ENCODE data around the gene ROBO3.
A peak's percentile ranks its signal among the peaks of the same experiment; 100 is the strongest.

The ROBO3 gene

DNA sequence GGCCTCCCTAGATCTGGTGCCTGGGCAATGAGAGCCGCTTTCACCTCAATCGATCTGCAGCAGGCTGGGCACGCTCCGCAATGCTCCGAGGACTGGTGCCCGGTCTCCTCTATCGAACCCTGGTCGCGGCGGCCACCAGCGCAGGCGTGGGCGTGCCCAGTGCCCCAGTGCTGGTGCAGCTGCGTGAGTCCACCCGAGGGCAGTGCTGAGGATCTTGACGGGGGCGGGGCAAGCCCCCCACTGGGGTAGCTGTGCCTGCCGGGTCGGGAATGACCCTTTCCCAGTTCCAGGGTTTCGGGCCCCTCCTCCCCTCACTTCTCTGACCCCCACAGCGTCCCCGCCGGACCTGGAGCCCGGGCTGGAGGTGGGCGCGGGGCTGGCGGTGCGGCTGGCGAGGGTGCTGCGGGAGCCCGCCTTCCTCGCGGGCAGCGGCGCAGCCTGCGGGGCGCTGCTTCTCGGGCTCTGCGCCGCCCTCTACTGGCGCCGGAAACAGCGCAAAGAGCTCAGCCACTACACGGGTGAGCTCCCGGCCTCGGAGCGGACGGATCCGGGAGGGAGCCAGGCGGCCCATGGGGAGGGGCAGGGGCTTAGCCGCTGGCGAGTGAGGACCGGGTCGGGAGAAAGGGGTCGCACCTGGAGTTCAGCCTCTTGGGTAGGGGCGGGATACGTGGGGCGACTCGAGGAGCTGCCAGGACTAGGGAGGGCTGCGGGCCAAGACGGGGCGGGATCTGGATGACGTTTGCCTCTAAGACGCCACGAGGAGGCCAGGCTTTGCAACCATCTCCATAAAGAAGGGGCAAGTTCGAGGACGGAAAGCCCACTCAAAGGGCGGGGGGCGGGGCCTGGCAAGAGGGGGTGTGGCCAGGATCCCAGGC lies 10.9 kb downstream of the ROBO3 start:
- peak; percentile 27 for DNase-seq

DNA sequence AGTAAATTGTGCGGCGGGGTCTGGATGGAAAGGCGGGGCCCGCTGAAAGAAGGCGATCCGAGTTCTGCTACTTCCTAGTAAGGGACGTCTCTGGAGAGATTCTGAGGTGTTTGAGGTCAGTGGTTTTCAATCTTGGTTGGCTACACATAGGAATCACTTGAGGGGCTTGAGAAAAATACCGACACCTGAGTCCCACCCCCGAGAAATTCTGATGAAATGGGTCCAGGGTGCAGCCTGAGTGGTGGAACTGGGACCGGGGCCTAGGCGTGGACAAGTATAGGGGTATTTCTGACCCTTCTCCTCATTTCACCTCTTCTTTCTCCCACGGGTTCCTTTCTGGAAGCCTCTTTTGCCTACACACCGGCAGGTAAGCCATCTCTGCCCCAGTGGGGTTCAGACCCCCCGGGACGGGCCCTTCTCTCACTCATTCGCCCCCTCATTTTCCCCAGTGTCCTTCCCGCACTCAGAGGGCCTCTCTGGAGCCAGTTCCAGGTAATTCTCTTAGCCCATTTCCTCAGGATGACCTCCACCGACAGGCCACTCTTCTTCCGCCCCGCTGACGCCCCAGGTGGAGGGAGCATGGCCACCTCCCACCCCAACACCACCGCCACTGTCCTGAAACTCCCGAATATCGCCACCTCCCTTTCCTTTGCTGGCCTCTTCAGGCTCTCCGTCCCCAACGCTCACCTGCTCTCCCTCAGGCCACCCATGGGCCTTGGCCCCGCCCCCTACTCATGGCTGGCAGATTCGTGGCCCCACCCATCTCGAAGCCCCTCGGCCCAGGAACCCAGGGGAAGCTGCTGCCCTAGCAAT lies 11.8 kb downstream of the ROBO3 start:
- DNase-seq: no peak

DNA sequence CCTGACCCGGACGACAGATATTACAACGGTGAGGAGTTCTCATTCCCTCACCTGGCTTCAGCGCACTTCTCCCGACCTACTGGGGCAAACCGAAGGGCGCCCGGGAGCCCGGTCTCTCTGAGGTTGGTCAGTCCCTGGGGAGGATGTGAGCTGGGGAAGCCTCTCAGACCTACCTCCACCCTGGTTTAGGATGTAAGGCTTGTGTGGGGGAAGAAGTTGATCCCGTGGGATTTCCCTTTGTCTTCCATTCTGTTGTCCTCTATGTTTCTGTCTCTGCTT lies 12.3 kb downstream of the ROBO3 start:
- DNase-seq: no peak

DNA sequence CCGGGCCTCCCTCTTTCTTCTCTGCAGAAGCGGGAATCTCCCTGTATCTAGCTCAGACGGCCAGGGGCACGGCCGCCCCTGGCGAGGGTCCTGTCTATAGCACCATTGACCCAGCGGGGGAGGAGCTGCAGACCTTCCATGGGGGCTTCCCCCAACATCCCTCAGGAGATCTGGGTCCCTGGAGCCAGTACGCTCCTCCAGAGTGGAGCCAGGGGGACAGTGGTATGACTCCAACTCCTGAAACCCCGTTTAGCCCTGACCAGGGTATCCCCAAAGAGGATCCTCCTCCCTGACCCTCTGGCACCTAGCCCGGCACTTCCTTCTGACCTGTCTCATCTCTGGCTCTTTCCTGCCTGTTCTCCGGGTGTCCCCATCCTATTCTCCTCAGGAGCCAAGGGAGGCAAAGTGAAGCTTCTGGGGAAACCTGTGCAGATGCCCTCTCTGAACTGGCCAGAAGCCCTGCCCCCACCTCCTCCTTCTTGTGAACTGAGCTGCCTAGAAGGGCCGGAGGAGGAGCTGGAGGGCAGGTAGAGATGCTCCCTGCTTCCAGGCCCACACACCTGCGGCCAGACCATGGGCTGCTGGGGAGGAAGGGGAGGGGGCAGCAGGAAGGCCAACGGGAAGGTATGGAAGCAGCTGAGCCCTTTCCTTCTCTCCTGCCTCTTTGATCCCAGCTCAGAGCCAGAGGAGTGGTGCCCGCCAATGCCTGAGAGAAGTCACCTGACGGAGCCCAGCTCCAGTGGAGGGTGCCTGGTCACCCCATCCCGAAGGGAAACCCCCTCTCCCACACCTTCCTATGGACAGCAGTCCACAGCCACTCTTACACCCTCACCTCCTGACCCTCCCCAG lies 12.9 kb downstream of the ROBO3 start:
- no peak for DNase-seq

DNA sequence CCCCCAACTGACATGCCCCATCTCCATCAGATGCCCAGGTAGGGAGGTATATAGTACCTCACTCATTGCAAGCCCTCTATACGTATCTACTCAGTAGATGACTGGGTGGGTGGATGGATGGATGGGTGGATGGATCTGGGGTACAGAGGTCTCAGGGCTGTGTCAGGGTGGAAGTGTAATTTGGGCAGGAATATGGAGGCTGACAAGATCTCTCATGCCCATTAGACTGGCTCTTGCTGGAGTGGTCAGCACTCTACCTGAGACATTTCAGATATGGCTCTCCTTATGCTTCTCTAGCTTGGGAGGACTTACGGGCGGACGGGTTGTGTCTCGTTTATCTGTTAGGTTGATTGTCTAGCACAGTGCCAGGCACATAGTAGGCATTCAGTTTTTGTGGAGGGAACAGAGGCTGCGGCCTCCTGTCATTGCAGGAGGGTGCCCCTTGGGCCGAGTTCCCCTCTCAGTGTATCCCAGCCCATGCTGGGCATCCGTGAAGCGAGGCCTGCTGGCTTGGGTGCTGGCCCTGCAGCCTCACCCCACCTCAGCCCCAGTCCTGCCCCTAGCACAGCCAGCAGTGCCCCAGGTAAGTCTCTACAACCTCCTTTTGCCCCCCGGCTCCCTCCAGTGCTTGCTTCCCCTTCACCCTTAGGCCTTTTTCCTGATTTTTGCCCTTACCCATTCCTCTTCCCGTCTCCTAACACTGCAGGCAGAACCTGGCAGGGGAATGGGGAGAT lies 13.7 kb downstream of the ROBO3 start:
- DNase-seq: no peak

DNA sequence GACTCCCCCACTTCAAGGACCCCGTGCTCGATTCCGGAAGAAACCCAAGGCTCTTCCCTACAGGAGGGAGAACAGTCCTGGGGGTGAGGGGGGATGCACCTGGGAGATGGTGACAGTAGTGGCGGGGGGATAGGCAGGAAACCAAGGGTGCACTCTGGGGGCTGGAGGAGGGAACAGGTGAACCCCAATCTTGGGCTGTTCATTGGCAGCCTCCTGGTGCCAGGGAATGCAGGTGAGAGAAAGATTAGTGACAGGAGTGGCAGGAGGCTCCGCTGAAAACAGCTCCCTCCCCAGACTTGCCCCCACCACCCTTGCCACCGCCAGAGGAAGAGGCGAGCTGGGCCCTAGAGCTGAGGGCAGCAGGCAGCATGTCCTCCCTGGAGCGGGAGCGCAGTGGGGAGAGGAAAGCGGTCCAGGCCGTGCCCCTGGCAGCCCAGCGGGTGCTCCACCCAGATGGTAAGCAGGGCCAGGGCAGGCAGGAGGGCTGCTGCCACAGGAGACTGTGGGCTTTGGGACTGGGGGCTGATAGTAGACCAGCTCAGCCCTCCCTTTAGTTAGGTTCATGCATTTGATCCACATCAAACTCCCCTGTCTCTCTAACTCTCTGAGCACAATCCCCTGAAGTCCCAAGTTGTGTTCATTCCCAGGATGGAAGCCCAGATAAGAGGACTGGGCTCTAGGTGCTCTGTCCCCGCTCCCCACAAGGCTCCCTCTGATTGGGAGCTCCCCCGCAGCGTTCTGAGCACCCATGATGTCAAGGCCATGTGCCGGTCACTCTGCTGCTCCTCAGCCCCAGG lies 14.5 kb downstream of the ROBO3 start:
- DNase-seq: no peak

DNA sequence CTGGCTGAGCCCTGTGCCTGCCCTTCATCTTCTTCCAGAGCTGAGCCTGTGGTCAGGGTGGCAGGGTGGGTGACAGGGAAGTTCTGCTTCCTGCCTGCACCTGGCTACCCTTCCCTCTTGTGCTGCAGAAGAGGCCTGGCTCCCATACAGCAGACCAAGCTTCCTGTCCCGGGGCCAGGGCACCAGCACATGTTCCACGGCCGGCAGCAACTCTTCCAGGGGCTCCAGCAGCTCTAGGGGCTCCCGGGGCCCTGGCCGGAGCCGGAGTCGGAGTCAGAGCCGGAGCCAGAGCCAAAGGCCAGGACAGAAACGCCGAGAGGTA lies 15.0 kb downstream of the ROBO3 start:
- DNase-seq: no peak

DNA sequence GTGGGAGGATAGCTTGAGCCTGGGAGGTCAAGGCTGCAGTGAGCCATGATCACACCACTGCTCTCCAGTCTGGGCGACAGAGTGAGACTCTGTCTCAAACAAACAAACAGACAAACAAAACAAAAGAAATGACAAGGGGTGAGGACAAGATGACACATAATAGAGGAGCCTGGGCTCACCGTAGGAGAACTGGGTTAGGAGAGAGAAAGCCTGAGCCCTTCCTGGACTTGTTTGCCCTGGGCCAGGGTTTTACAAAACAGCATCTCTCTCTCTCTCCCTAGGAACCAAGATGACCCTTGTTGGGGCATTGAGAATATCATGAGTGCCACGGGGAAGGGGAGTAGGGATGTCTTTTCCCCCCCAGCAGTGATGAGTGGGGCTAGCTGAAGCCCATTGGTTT lies 15.7 kb downstream of the ROBO3 start:
- DNase-seq: no peak

DNA sequence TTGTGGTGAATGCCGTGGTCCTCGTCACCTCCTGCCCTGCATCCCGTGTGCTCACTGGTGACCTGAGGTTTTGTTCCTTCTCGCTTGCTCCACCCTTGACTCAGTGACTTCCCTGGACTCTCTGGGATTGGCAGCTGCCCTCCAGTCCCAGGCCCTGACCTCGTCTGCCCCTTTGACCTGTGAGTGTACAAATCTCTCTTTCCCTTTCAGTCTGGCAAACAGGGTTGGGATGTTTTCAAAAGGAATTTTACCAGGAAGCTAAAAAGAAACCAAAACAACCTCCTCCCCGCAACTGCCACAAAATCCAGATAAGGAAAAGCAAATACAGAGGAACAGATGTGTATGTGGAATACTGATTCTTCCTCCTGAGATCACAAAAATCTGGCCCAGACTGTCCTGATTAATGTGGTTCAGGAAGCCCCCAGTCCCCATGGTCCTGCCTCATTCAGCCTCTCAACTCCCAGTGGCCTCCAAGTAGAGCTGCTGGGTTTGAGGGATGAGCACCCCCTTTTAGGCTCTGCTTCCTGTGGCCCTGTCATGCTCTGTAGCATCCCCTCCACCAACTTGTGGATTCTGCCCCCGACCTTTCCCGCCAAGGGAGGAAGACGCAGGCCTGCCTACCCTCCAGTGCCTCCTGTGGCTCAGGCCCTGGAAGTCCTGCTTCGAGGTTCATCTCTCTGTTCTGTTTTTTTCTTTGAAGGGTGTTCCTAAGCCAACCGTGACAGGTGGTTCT lies 17.3 kb downstream of the ROBO3 start:
- DNase-seq: no peak

DNA sequence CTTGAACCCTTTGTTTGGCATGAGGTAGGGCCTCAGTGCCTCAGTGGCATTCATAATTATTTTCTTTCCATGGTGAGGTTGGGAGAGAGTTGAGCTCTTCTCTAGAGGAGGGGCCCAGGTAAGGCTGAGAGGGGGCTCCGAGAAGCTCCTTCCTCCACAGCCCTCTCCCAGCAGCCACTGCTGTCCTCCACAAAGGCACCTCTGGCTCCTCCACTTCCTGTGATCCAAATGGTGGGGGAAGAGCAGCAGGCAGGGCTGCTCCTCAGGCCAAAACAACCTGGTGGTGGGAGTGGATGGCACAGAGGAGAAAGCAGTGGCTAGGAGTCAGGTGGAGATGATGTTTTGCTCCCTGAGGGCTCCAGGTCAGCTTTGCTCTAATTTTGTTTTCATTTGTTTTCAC lies 19.1 kb downstream of the ROBO3 start:
- no peak for DNase-seq

DNA sequence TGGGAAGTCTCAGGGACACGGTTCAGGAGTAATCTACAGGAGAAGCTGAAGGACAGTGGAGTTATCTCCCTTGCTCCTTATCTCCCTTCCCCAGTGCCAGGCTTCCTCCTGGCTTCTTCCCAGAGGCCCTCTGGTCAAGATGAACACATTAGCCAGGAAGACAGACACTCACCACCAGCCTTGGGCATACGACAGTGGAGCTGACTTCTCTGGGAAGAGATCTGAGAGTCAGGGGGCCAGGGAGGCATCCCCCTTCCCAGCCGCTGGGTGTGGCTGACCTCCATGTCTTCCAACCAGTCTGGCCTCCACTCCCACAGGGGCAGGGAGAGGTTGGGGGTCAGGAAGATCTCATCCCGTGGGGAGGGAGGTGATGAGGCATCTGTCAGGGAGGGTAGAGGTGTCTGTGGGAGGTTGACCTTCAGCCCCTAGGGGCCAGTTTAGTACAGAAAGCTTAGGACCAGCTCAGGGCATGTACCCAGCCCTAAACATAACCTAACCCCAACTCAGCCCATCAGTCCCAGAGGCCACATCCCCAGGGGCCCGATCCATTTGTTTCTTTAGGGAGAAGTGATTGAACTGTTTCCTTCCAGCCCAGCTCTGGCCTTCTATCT lies 19.7 kb downstream of the ROBO3 start:
- no peak for DNase-seq

DNA sequence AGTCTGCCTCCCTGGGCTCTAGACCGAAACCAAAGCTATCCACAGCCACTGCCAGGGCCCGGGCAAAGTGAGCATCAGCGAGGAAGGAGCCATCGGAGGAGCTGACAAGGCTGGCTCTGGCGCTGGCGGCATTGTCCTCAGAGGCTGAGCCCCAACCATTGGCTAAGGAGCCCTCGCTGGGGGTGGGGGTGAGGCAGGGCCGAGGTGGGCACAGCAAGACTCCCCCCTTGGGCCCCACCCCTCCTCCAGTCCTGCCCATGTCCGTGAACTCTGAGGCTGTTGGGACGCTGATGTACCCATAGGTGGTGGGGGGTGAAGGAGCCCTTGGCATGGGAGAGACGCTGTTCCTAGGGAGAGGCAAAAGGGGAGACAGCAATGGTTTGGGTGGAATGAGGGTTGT lies 21.2 kb downstream of the ROBO3 start:
- DNase-seq: no peak

DNA sequence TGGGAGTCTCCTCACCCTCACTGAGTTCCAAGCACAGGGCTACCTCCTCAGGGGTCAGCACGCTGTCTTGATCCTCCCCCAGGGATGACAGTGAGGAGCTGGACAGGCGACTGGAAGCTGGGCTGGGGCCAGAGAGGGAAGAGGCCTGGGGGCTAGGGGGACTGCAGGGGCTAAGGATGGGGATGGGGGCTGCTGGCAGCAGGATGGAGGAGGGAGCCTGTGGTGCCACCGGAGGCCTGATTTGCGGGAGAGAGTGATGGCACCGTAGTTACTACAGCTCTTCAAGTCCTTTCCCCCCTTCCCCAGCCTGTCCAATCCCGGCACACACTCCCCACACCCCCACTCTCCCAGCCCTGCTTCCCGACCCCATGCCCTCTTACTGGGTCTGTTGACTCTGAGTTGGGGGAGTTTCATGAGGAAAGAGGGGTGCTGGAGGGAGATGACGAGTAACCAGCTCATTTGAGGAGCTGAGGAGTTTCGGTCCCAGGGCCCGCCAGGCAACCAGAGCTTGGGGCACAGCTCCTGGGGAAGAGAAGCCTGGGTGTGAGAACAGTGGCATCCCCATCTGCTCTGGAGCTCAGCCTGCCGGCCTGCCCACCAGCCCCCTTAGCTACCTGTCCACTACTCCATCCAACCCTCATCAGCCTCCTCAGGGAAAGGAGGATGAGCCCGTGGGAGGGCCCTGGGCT lies 21.9 kb downstream of the ROBO3 start:
- no peak for DNase-seq

DNA sequence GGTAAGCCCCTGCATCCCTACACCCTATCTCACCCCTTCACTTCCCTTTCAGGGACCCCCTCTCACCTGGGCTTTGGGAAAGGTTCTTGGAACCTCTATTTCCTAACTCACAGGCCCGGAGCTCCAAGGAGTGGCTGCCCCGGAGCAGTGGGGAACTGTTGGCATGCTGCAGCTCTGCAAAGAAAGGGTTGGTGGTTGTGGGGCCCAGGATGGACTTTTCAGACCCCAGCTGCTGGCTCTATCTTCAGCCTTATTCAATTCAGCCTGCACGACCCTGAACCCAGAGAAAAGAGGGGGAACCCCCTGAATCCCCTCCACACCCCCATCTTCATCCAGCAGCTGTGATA lies 22.4 kb downstream of the ROBO3 start:
- DNase-seq: no peak

DNA sequence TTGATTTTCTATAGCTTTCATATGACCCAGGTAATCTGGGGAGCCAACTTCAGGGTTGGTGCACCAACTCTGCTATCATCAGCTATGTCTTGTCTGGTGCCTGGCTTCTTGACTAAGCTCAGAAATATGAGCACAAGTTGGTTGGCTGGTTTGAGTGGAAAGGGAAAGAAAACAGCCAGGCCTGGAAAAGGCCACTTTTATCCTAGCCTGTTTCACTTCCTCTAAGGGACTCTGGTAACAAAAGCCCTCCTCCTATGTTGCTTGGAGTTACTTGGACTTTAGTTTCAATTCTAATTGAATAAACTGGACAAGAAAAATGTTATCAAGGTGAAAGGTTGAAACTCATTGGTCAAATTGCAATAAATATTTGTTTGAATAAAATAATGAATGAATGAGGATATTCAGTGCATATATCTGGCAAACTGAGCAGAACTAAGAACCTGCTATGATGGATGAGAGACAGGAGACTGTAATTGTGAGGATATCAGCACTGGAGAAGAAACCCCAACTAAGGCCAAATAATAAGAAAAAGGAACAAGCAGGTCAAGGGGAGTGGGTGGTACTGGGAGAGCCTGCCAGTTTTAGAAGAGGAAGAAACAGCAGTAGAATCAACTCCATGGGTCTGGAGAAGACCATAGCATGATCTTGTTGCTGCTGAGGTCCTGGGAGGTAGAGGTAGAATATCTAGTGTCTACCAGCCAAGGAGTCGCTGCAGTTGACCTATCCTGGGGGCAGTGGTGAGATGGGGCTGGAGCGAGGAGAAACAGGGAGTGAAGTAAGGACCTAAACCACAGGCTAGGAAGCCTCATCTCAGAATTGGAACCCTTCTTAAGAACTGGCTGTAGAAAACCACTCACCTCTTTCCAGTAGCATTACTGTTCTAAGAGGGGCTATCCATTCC lies 24.2 kb downstream of the ROBO3 start:
- no peak for DNase-seq

DNA sequence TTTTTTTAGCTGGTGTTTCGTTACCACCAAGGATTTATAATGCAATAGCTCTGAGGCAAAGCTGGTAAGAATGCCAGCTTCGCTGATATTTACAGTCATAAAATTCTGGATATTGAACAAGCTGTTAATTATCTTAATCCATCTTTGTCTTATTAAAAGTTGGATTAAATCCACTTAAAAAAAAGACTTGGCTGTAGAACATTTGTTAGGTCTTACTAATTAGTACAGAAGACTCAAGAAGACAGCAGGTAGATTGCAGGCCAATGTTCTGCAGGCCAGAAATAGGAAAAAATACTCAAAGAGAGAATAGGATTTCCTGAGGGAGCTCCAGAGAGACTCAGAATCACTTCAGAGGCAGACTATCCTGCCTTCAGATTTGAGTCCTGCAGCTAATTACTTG lies 24.9 kb downstream of the ROBO3 start:
- DNase-seq: no peak

DNA sequence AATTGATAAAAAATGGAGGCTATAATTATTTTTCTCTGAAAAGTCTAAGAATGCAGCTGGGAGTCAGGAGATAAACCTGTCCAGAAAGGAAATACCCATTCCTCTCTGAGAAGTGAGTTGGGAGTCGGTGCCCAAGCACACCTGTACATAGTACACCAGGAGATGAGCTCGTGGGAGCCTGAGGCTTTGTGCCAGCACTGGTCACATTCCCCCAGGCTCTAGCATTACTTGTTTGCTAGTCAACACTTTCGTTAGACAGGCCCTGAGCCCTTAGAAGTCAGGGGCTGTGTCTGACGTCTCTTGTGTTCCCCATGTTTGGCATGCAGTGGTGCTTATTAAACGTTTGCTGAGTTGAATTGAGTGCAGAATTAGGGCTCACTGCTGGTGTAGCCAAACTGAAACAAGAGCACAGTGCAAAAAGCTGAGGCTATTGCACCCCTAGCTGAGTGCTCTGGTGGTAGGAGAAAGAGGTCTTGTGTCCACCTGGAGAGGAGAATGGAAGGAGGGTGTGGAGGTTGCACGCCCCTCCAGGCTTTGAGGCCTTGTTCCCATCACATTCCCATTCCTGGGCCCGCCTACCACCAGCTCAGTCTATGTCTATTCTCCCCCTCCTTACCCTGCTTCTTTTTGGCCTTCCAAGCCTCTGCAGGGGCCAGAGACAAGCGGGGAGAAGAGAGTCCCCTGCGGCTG lies 25.6 kb downstream of the ROBO3 start:
- DNase-seq: no peak

DNA sequence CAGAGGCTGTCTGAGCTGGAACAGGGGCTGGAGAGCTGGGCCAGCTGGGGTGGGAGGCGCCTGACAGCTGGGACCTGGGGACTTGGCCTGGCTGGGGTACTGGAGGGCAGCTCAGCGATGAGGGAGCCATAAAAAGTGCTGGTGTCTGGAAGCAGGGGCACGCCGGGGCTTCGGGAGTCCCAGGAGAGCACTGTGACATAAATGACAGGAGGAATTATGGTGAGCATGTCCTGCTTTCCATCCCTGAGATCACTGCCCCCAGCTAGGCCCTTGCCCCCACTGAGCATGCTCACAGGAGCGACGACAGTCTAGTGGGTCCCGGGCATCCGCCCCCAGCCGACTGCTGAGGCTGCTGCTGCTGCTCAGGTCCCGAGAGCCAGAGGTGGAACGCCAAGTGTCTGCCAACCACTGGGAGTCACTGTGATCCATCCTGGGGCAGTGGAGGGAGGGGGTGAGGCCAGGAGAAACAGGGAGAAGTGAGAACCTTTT lies 26.2 kb downstream of the ROBO3 start:
- no peak for DNase-seq

DNA sequence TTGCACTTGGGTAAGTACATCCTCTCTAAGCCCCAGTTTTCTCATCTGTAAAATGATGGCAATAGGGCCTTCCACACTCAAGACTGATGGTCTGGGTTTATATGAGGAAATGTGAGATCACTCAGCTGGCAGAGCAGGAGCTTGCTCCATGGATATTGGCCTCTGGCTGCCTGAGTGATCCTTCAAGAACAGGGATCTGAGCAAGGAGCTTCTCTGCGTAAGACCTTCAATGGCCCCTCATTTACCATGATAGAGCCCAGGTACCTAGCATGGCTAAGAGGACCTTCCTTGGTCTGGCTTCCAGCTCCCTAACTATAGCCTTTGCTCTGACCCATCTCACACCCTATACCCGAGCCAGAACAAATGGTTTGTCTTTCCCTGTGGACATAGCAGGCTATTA lies 26.9 kb downstream of the ROBO3 start:
- no peak for DNase-seq
